K562 (cell line): ENCODE data around the gene LRP1. TPM values are rescaled to one million over a fixed set of nuclear protein-coding genes. Genes with fewer than 3 reads are reported as not detected.
A peak's percentile ranks its signal among the peaks of the same experiment; 100 is the strongest.

Experiments
- ARHGAP35 ChIP-seq: fragments of 450-650 bp; IDR thresholded peaks from 2 replicates; pipeline ENCODE4 v1.6.1; 2018; ENCODE audit not compliant: partially characterized antibody
- CEBPB ChIP-seq: fragments of 450-650 bp; IDR thresholded peaks from 2 replicates; pipeline ENCODE4 v1.6.1; 2016; ENCODE audit warnings: missing genetic modification characterization, missing compliant biosample characterization
- ELF2 ChIP-seq: fragments of 250-450 bp; sonication (Bioruptor Pico); IDR thresholded peaks from 2 replicates; pipeline ENCODE4 v1.5.0; 2021; ENCODE audit warnings: mild to moderate bottlenecking
- GABPB1 ChIP-seq: sonication (generic); formaldehyde crosslinking; IDR thresholded peaks from 2 replicates; pipeline ENCODE4 v1.8.0; 2022; ENCODE audit warnings: mild to moderate bottlenecking, missing genetic modification reagents
- HDGF ChIP-seq: fragments of 450-650 bp; IDR thresholded peaks from 2 replicates; pipeline ENCODE4 v1.6.1; 2016
- KDM2B ChIP-seq: fragments of 250-450 bp; sonication (Bioruptor Pico); IDR thresholded peaks from 2 replicates; pipeline ENCODE4 v1.8.0; 2021; ENCODE audit warnings: mild to moderate bottlenecking, moderate library complexity
- MTA2 ChIP-seq: fragments of 450-650 bp; IDR thresholded peaks from 2 replicates; pipeline ENCODE4 v1.6.1; 2016; ENCODE audit warnings: low read depth
- POLR2H ChIP-seq: IDR thresholded peaks from 2 replicates; pipeline ENCODE4 v1.6.1; 2016; ENCODE audit warnings: missing genetic modification characterization, low read depth, mild to moderate bottlenecking, control low read depth, missing compliant biosample characterization, moderate library complexity
- RB1 ChIP-seq: fragments of 450-650 bp; IDR thresholded peaks from 2 replicates; pipeline ENCODE4 v1.6.1; 2017; ENCODE audit warnings: low read depth, mild to moderate bottlenecking
- RBM39 ChIP-seq: fragments of 200-400 bp; formaldehyde crosslinking; optimal IDR thresholded peaks from 2 replicates; pipeline ENCODE3; 2018; ENCODE audit warnings: low read depth, low read length
- SIN3A ChIP-seq, 2 experiments: fragments of 150-350 bp in 1 of 2; IDR thresholded peaks; 2 replicates each; pipeline ENCODE4 v1.6.1; 2011 to 2016; ENCODE audit warnings: borderline replicate concordance in 2 of 2, low read depth in 2 of 2, low read length in 2 of 2, mild to moderate bottlenecking in 2 of 2, moderate library complexity in 2 of 2; ENCODE audit not compliant: control insufficient read depth in 1 of 2
- SUPT5H ChIP-seq: fragments of 450-650 bp; IDR thresholded peaks from 2 replicates; pipeline ENCODE4 v1.6.1; 2016
- TEAD4 ChIP-seq, 2 experiments: sonication (generic) in 1 of 2; formaldehyde crosslinking in 1 of 2; IDR thresholded peaks; 2 replicates each; pipeline versions ENCODE4 v1.6.1 to v1.8.0; 2012 to 2022; ENCODE audit warnings: borderline replicate concordance in 1 of 2, inconsistent platforms in 1 of 2, low read length in 1 of 2, mild to moderate bottlenecking in 1 of 2, missing genetic modification reagents in 1 of 2
- U2AF2 ChIP-seq: fragments of 200-400 bp; formaldehyde crosslinking; optimal IDR thresholded peaks from 2 replicates; pipeline ENCODE3; 2017; ENCODE audit warnings: low read depth, mild to moderate bottlenecking, low read length
- ZBTB7A ChIP-seq: IDR thresholded peaks from 2 replicates; pipeline ENCODE4 v1.6.1; 2011; ENCODE audit warnings: low read depth, mild to moderate bottlenecking, low read length, moderate library complexity, borderline replicate concordance; ENCODE audit not compliant: control insufficient read depth
- ZNF146 ChIP-seq: IDR thresholded peaks from one replicate; pipeline ENCODE4 v1.6.1; 2018; ENCODE audit warnings: missing compliant biosample characterization; ENCODE audit not compliant: unreplicated experiment
- ZNF431 ChIP-seq: sonication (generic); formaldehyde crosslinking; IDR thresholded peaks from 2 replicates; pipeline ENCODE4 v1.8.0; 2022; ENCODE audit warnings: mild to moderate bottlenecking, missing genetic modification reagents
- ZNF668 ChIP-seq: fragments of 250-450 bp; sonication (Bioruptor Pico); IDR thresholded peaks from 2 replicates; pipeline ENCODE4 v1.8.0; 2022; ENCODE audit warnings: mild to moderate bottlenecking, inconsistent platforms
- polyA plus RNA-seq, 8 experiments: library from polyadenylated mRNA; depleted of rRNA in 4 of 8; stranded (reverse) in 5 of 8; unstranded in 3 of 8; fragments of >200 nt; fragmentation: Nextera tagmentation in 2 of 8; fragmentation: Illumina TruSeq in 1 of 8; extraction: Ambion mirVana in 2 of 8; extraction: Trizol in 1 of 8; gene quantifications; 2 replicates each; pipeline versions ENCODE4 v1.2.1 to v1.2.3, GENCODE V29; 2011 to 2014; ENCODE audit warnings: inconsistent platforms in 1 of 8, missing spikeins in 1 of 8
- total RNA-seq, 7 experiments: library from RNA; depleted of rRNA in 6 of 7; stranded (reverse); fragments of >200 nt in 6 of 7; fragmentation: Illumina TruSeq in 2 of 7; extraction: Trizol in 2 of 7; gene quantifications; 2 replicates each; pipeline versions ENCODE4 v1.2.1 to v1.2.3, GENCODE V29; 2011 to 2021; ENCODE audit warnings: low replicate concordance in 1 of 7
- TF ChIP-seq, protein P1 (sequence below): fragments of 450-650 bp; conservative IDR thresholded peaks from 2 replicates; pipeline ENCODE4 v1.6.1; 2016; ENCODE audit warnings: missing genetic modification characterization, low read depth, mild to moderate bottlenecking, control low read depth, missing compliant biosample characterization
- TF ChIP-seq, protein P2 (sequence below), 2 experiments: fragments of 450-650 bp; conservative IDR thresholded peaks; 2 replicates each; pipeline ENCODE4 v1.6.1; 2017; ENCODE audit warnings: mild to moderate bottlenecking in 2 of 2, moderate library complexity in 2 of 2
- TF ChIP-seq, protein P3 (sequence below): fragments of 450-650 bp; formaldehyde crosslinking; IDR thresholded peaks from 2 replicates; pipeline ENCODE4 v1.4.0; 2022; ENCODE audit warnings: missing genetic modification characterization
- TF ChIP-seq, protein P4 (sequence below), 2 experiments: IDR thresholded peaks; 2 replicates each; pipeline ENCODE4 v1.6.1; 2011; ENCODE audit warnings: borderline replicate concordance in 1 of 2, control low read depth in 1 of 2, low read depth in 1 of 2, low read length in 1 of 2, mild to moderate bottlenecking in 1 of 2, mixed read lengths in 1 of 2, moderate library complexity in 1 of 2; ENCODE audit not compliant: insufficient read depth in 1 of 2, insufficient read length in 1 of 2, poor library complexity in 1 of 2, severe bottlenecking in 1 of 2; ENCODE audit errors: extremely low read depth in 1 of 2

The LRP1 gene
- total and polyA plus RNA-seq, 9 of the 15 experiments (the other 6 are each of a cell fraction or from before 2014, with no cell fraction given) = 0.04 to 0.64 (median 0.19) TPM; not detected in 2

DNA sequence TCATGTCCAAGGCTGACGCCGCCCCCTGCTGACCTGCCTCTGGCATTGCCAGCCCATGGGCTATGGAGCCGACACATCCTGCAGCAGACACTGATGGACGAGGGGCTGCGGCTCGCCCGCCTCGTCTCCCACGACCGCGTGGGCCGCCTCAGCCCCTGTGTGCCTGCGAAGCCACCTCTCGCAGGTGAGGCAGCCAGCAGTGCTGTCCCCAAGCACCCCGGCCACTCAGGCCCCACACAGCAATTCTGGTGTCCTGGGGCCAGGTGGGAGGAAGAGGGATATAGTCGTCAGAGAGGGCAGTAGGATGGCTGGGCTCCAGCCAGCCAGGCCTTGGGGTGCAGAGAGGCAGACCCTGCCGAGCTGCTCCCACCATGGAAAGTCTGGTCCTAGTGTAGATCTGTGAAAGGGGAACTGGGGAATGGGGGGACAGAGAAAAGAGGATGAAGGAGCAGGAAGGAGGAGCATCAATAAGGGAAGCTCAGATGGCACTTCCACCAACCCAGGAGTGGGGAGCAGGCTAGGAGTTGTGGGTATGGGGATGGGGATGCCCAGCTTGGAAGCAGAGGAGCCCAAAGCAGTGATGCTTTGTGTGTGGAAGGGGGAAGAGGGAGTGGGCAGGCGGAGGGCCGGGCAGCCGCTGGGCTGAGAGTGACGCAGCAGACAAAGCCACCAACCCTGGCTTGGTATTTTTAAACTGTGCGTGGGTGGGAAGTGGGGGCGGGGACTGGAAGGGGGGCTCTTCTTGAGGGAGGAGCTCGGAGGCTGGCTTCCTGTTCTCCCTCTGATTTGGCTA lies 34.7 kb upstream of the LRP1 start (continued):
- TF ChIP-seq, protein P1, sequence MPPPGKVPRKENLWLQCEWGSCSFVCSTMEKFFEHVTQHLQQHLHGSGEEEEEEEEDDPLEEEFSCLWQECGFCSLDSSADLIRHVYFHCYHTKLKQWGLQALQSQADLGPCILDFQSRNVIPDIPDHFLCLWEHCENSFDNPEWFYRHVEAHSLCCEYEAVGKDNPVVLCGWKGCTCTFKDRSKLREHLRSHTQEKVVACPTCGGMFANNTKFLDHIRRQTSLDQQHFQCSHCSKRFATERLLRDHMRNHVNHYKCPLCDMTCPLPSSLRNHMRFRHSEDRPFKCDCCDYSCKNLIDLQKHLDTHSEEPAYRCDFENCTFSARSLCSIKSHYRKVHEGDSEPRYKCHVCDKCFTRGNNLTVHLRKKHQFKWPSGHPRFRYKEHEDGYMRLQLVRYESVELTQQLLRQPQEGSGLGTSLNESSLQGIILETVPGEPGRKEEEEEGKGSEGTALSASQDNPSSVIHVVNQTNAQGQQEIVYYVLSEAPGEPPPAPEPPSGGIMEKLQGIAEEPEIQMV (tag) = no peak
- TF ChIP-seq KDM2B (CRISPR knock-in tag) = no peak
- TF ChIP-seq, protein P2, sequence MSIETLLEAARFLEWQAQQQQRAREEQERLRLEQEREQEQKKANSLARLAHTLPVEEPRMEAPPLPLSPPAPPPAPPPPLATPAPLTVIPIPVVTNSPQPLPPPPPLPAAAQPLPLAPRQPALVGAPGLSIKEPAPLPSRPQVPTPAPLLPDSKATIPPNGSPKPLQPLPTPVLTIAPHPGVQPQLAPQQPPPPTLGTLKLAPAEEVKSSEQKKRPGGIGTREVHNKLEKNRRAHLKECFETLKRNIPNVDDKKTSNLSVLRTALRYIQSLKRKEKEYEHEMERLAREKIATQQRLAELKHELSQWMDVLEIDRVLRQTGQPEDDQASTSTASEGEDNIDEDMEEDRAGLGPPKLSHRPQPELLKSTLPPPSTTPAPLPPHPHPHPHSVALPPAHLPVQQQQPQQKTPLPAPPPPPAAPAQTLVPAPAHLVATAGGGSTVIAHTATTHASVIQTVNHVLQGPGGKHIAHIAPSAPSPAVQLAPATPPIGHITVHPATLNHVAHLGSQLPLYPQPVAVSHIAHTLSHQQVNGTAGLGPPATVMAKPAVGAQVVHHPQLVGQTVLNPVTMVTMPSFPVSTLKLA (conservative IDR thresholded peaks at IDR 0.05) = 0 out of 4 replicates have a peak, but pooled peaks of 1 of the 2 experiments have one; percentile 18
- TF ChIP-seq ZNF668 (CRISPR knock-in tag) = no peak
- peak; percentile 47; the same call in 1 of the 2 replicates for TF ChIP-seq SUPT5H
- TF ChIP-seq U2AF2 = no peak
- TF ChIP-seq, protein P3, sequence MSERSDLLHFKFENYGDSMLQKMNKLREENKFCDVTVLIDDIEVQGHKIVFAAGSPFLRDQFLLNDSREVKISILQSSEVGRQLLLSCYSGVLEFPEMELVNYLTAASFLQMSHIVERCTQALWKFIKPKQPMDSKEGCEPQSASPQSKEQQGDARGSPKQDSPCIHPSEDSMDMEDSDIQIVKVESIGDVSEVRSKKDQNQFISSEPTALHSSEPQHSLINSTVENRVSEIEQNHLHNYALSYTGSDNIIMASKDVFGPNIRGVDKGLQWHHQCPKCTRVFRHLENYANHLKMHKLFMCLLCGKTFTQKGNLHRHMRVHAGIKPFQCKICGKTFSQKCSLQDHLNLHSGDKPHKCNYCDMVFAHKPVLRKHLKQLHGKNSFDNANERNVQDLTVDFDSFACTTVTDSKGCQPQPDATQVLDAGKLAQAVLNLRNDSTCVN (CRISPR knock-in tag) = no peak
- peak; percentile 81; the same call in 1 of the 2 replicates for TF ChIP-seq ZBTB7A
- peak; percentile 87 for TF ChIP-seq HDGF
- TF ChIP-seq POLR2H (tag) = no peak
- TF ChIP-seq RBM39 = no peak
- TF ChIP-seq ARHGAP35 = peak; percentile 66
- TF ChIP-seq ELF2 = no peak
- no peak for TF ChIP-seq ZNF431 (CRISPR knock-in tag)
- TF ChIP-seq ZNF146 (CRISPR knock-in tag) = no peak
- TF ChIP-seq TEAD4 (IDR thresholded peaks at IDR 0.05; ENCODE audit: low read length) = 0 out of 2 replicates have a peak, but pooled peaks have one; percentile 6
- TF ChIP-seq TEAD4 (CRISPR knock-in tag; IDR thresholded peaks at IDR 0.05; ENCODE audit: borderline replicate concordance) = no peak
- TF ChIP-seq RB1 = peak; percentile 54; the same call in 1 of the 2 replicates
- TF ChIP-seq, protein P4, sequence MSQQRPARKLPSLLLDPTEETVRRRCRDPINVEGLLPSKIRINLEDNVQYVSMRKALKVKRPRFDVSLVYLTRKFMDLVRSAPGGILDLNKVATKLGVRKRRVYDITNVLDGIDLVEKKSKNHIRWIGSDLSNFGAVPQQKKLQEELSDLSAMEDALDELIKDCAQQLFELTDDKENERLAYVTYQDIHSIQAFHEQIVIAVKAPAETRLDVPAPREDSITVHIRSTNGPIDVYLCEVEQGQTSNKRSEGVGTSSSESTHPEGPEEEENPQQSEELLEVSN (IDR thresholded peaks at IDR 0.05; ENCODE audit: borderline replicate concordance in 1 of 2, extremely low read depth in 1 of 2, insufficient read depth in 1 of 2, insufficient read length in 1 of 2, low read depth in 1 of 2, low read length in 1 of 2, poor library complexity in 1 of 2, severe bottlenecking in 1 of 2) = no peak
- TF ChIP-seq SIN3A (IDR thresholded peaks at IDR 0.05; ENCODE audit: borderline replicate concordance in 2 of 2, control insufficient read depth in 1 of 2, low read depth in 2 of 2, low read length in 2 of 2) = no peak
- TF ChIP-seq CEBPB (tag) = no peak
- no peak for TF ChIP-seq MTA2
- TF ChIP-seq GABPB1 (CRISPR knock-in tag) = no peak
